ENCODE data around the gene MFAP2. TPM values are rescaled to one million over a fixed set of nuclear protein-coding genes. Genes with fewer than 3 reads are reported as not detected.
A peak's percentile ranks its signal among the peaks of the same experiment; 100 is the strongest.

The MFAP2 gene
- total and polyA plus RNA-seq, 2 of the 8 experiments (the other 6 are each of a cell fraction or from before 2014, with no cell fraction given): 172 to 326 TPM

GRCh38 chr1:16999863-17000262 is 19.4 kb upstream of the MFAP2 start:
- no peak overlapping the region for H2BK12ac ChIP-seq (ENCODE audit: low read depth, low read length)
- H3K14ac ChIP-seq (ENCODE audit: insufficient read length): no peak overlapping the region
- no peak overlapping the region for H3K56ac ChIP-seq (replicated peaks; ENCODE audit: insufficient read length, low read depth, low read length)
- H3K9me3 ChIP-seq (ENCODE audit: insufficient read depth in 2 of 2, low read depth in 1 of 2, low read length in 1 of 2): no peaks in the 10 kb centered on the region
- H3K79me2 ChIP-seq (ENCODE audit: control insufficient read depth in 1 of 2, insufficient read depth in 2 of 2, low read length in 2 of 2): no peaks in the 10 kb centered on the region
- H3K23ac ChIP-seq (ENCODE audit: insufficient read length): no peak overlapping the region
- H4K8ac ChIP-seq (ENCODE audit: extremely low read depth, insufficient read depth, low read length): no peak overlapping the region; the same call in 1 of the 2 replicates
- H2BK20ac ChIP-seq (ENCODE audit: low read length): no peak overlapping the region
- CTCF ChIA-PET (ENCODE audit: partially characterized antibody): interaction anchor here (0.6 to 11.4 kb wide), 16 partner anchors 10 to 122 kb away, joined by 3 to 164 read pairs (median 4); partner anchors contain the start of gene MFAP2
- H3K4me1 ChIP-seq (replicated peaks in 1 of 4; ENCODE audit: control insufficient read depth in 3 of 4, insufficient read depth in 4 of 4, low read length in 3 of 4): no peaks in the 10 kb centered on the region
- no peak overlapping the region for H2BK120ac ChIP-seq (replicated peaks; ENCODE audit: low read depth, low read length)
- no peak for DNase-seq (ENCODE audit: low read depth in 1 of 2, low spot score in 2 of 2)
- no peak overlapping the region for H3K18ac ChIP-seq (ENCODE audit: extremely low read depth, low read length)
- FAIRE-seq: no peak
- no peaks in the 10 kb centered on the region for H3K79me1 ChIP-seq (ENCODE audit: low read depth, low read length)
- no peak overlapping the region for H3K4me3 ChIP-seq (ENCODE audit: extremely low read depth in 1 of 4, insufficient read depth in 2 of 4, low read depth in 3 of 4, low read length in 4 of 4)
- no peaks in the 10 kb centered on the region for H3K27me3 ChIP-seq (replicated peaks in 1 of 4; ENCODE audit: control insufficient read depth in 3 of 4, extremely low read depth in 1 of 4, insufficient read depth in 3 of 4, low read length in 3 of 4)
- H4K91ac ChIP-seq (replicated peaks; ENCODE audit: insufficient read length, low read length): no peak overlapping the region
- no peak overlapping the region for H2BK15ac ChIP-seq (ENCODE audit: low read length)
- no peak overlapping the region for H2AFZ ChIP-seq (ENCODE audit: low read length)
- no peak overlapping the region for H4K5ac ChIP-seq (ENCODE audit: insufficient read length, low read depth, low read length)
- TF ChIP-seq RAD21 (IDR thresholded peaks at IDR 0.05 in 1 of 2, conservative IDR thresholded peaks at IDR 0.05 in 1 of 2; ENCODE audit: low read depth in 2 of 2, low read length in 2 of 2) (0 out of 4 replicates have a peak, but pooled peaks have one; percentile 7 to 8), CHD2 (IDR thresholded peaks at IDR 0.05; ENCODE audit: low read length) (no peak), CTCF (IDR thresholded peaks at IDR 0.05; ENCODE audit: control extremely low read depth in 1 of 3, insufficient read depth in 1 of 3, low read depth in 1 of 3, low read length in 3 of 3) (peak; percentile 22 to 54 (median 43); a peak in 3 of 4 replicates), SP2 (IDR thresholded peaks at IDR 0.05; ENCODE audit: low read length) (no peak), EP300 (IDR thresholded peaks at IDR 0.05; ENCODE audit: borderline replicate concordance in 1 of 2, low read depth in 2 of 2, low read length in 2 of 2) (no peak)
- peaks cover 2 to 45% (median 27%) of the 10 kb centered on the region in 4 experiments; a peak in 7 of 8 replicates for H3K36me3 ChIP-seq (ENCODE audit: control insufficient read depth in 2 of 4, insufficient read depth in 4 of 4, low read length in 3 of 4)
- no peak overlapping the region for H3K27ac ChIP-seq (ENCODE audit: low read depth, low read length)
- H3K4ac ChIP-seq (replicated peaks; ENCODE audit: insufficient read length, low read depth, low read length): no peak overlapping the region
- H3K9ac ChIP-seq (replicated peaks in 1 of 4; ENCODE audit: extremely low read depth in 1 of 4, low read depth in 3 of 4, low read length in 3 of 4): no peak overlapping the region
- H2AK5ac ChIP-seq (ENCODE audit: low read depth, low read length): no peak overlapping the region
- no peak overlapping the region for H3K4me2 ChIP-seq (ENCODE audit: insufficient read depth in 1 of 2, low read depth in 2 of 2, low read length in 2 of 2)
- H4K20me1 ChIP-seq (replicated peaks in 1 of 2; ENCODE audit: control insufficient read depth in 1 of 2, insufficient read depth in 2 of 2, low read length in 2 of 2): peaks cover 0 to 7% of the 10 kb centered on the region in 2 experiments
- no peak overlapping the region for H2BK5ac ChIP-seq (ENCODE audit: low read depth, low read length)
- no peaks in the 10 kb centered on the region for H3K23me2 ChIP-seq (ENCODE audit: low read depth, low read length)
- WGBS, 2 experiments (ENCODE audit: extremely low coverage in 1 of 2, insufficient coverage in 1 of 2, insufficient read length in 1 of 2, insufficient replicate concordance in 2 of 2, low coverage in 1 of 2, low lambda C conversion rate in 2 of 2, missing lambda C conversion rate in 1 of 2): no CpG with 5 or more reads among the region's 8 CpGs
- POLR2A ChIA-PET (ENCODE audit: partially characterized antibody): interaction anchor here (0.6 to 1.1 kb wide), 4 partner anchors 9 to 52 kb away, joined by 3 to 5 read pairs (median 3); no protein-coding TSS in a partner anchor
